GM19043 (cell line): ENCODE data around the gene TRMT61A.

Experiments used
- ATAC-seq: cut with Tn5 transposase; IDR thresholded peaks from one replicate; pipeline ENCODE4 v1.9.1; 2021; ENCODE audit warnings: low read depth; ENCODE audit not compliant: unreplicated experiment

TRMT61A gene

GRCh38 chr14:103561381-103562178, 32.6 kb downstream of the TRMT61A start:
- peak; percentile 10 for ATAC-seq

GRCh38 chr14:103562179-103562428, 33.1 kb downstream of the TRMT61A start:
- ATAC-seq: peak; percentile 32

DNA sequence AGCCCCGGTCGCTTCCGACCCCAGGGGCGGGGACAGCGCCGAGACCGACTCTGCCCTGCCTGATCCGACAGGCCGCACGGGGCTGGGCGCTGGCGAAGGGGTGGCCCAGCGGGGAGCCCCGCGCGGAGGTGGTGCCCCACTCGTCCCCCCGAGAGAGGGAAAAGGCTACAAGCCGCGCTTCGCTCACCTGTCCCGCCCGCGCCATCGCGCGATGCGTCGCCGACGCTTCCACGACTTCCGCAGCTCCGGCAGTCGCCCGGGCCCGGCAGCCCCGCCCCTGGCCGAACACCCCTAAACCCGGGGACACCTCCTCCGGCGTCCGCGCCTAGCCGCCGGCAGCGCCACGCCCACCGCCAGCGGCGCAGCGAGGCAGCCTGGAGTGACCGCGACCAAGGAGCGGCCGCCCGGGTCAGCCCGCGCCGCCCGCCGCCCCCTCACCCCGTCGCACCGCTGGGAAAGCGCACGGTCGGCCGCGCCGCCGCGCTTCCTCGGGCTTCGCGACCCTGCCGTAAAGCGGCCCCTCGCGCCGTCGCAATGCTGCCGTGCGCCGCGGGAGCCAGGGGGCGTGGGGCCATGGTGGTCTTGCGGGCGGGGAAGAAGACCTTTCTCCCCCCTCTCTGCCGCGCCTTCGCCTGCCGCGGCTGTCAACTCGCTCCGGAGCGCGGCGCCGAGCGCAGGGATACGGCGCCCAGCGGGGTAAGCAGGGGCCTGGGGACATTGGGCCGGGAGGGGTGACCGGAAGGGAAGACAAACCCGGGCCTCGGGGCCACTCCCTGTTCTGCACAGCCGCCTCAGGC, 33.6 kb downstream of the TRMT61A start, which contains the start of the genes BAG5 and COA8:
Gene BAG5, minus strand, starts transcription at position 229 of the 797 bp plus-strand sequence. CDS start 1,493 bp downstream, outside the sequence.
Gene COA8, plus strand, starts transcription at position 532 of the 797 bp plus-strand sequence. Its CDS starts 42 bp downstream, at position 574.
- ATAC-seq: peak; percentile 62

GRCh38 chr14:103563226-103563620, 34.2 kb downstream of the TRMT61A start:
- ATAC-seq: no peak

GRCh38 chr14:103563844-103564505, 35.0 kb downstream of the TRMT61A start:
- ATAC-seq: no peak

GRCh38 chr14:103568952-103569351, 40.0 kb downstream of the TRMT61A start:
- no peak for ATAC-seq

- no peak for ATAC-seq
Observed at GRCh38 chr14:103569408-103569807, 40.4 kb downstream of the TRMT61A start.

DNA sequence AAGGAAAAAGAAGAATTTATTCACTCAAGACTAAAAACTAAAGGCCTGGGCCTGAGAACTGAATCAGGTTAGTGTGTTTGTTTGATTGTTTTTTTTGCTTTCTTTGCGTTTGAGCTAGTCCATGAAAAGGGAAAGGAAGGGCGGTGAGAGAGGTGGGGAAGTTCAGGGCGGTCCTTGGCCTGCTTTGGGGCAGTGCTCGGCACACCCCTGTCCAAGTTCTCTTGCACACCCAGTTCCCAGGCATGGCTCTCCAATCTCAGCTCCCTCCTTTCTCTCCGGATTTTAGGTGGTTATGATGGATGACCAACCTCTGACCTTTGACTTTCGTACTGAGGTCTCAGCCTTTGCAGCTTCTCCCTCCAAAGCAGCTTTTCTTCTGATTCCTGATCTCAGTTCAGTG, 45.1 kb downstream of the TRMT61A start:
- no peak for ATAC-seq

DNA sequence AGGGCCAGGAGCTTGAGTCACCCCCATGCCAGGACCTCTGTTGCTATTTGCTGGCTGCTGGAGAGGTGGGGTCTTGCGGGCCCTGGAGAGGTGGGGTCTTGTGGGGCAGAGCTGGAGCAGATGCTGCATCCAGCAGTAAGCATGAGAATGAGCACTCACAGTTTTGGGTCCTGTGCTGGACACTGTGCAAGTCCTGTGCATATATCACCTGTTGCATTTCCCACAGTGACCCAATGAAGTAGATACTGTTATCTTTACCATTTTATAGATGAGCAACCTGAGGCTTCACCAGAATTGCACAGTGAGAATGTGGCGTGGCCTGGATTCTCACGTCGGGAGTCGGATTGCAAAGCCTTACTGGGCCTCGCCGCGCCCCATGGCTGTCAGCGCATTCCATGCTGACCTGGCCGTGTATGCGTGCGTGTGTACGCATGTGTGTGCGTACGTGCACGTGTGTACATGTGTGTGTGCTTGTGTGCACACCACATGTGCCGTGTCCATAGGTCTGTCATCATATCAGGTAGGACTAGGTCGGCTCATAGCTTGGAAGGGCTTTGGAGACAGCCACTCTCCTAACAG, 45.8 kb downstream of the TRMT61A start:
- ATAC-seq: no peak

GRCh38 chr14:103576371-103577024, 47.5 kb downstream of the TRMT61A start:
- ATAC-seq: no peak

DNA sequence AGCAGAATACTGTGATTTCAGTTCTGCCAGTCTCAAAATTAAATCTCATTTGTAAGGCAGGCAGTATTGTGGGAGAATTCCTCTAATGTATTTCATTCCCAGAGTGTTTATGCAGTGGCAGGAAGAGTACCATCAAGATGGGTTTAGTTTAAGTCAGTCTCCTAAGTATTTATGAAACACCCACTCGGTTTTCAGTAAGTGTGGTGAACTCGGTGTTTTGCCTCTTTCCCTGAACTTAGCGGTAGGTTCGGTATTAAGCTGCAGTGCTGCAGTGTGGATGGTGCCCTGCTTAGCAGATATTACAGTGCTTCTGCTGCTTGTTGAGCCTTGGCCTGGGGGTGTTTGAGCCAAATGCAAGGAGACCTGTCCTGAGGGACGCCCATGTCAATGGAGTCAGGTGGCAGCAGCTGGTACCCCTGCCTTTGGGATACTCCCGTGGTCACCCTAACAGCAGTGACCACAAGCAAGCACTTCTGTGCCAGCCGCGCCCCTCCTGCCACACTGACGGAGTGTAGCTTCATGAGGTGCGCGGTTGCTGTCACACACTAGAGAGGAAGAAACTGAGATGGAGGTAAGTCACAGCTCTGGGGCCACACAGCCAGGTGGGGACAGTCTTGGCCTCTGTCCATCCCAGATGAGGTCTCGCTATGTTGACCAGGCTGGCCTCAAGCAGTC, 49.5 kb downstream of the TRMT61A start:
- no peak for ATAC-seq

- ATAC-seq: no peak
Observed at GRCh38 chr14:103581206-103581605, 52.2 kb downstream of the TRMT61A start.

DNA sequence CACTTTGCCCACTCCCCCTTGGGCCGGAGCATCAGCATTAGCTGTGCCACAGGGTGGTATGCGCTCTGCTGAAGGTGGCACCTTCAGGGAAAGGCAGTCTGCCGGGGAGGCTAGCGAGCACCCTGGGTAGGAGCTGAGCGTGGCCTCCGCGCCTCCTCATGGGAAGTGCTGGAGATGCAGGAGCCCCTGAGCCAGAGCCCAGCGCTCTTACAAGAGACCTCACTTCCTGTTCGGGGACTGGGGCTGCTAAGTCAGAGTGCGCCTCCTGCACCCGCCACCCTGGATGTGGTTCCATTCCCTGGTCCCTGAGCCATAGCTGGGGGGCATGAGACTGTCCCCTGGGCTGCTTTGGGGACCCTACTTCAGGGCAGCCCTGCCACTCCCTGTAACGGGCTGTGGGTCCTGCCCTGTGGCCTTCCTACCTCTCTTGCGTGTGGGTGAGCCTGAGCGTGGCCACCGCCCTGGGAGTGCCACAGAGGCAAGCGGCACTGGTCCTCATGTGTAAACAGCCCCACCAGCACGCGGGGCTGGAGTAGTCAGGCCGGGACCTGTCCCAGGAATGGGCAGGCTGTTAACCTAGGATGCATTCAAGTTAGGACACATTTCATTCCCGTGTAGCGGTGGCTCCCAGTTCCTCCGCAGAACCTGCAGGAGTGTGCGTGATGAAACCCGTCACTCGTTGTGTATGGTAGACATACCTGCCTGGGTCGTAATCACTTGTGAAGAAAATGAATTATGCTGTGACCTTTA, 53.1 kb downstream of the TRMT61A start:
- ATAC-seq: no peak

DNA sequence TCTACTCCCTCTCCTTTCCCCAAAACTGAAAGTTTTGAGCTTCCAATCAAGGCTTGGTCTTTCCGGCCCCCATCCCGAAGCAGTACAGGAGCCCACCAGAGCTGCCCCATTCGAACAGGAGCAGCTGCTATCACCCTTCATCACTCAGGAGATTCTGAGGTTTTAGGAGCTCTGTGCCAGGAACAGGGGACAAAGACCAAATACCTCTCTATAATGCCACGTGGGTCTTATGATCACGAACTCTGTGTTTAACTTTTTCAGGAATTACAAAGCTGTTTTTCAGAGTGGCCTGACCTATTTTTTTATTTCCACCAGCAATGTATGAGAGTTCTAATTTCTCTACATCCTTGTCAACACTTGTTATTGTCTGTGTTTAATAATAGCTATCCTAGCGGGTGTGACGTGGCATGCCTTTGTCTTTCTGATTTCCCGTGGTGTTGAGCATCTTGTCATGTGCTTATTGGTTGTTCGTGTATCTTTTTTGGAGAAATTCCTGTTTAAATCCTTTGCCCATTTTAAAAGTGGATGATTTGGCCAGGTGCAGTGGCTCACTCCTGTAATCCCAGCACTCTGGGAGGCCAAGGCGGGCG, 55.4 kb downstream of the TRMT61A start:
- no peak for ATAC-seq
